HG03095 (cell line): ENCODE measurements around the gene SORCS3.
A peak's percentile ranks its signal among the peaks of the same experiment; 100 is the strongest.

Experiments used
- ATAC-seq: cut with Tn5 transposase; IDR thresholded peaks from one replicate; pipeline ENCODE4 v1.9.1; 2021; ENCODE audit warnings: moderate library complexity; ENCODE audit not compliant: unreplicated experiment

SORCS3 gene

GRCh38 chr10:104907521-104907920 is 266.4 kb downstream of the SORCS3 start:
- ATAC-seq: no peak

DNA sequence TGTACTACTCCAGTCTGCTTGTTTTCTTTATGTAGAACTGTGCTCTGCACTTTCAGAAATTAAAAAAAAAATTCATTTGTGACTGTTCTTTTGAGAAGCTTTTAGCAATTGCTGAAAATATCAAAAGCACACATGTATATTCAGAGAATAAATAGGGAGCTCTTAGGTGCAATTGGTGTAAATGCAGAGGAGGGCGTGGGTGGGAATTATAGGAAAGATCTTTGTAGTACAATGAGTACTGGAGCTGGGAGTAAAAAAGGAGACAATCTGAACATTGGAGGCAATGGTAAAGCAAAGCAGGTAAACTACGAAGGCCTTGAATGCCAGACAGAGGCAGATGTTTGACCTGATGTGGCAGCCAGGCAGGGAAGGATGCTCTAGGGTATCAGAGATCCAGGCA is 267.5 kb downstream of the SORCS3 start:
- ATAC-seq: no peak

DNA sequence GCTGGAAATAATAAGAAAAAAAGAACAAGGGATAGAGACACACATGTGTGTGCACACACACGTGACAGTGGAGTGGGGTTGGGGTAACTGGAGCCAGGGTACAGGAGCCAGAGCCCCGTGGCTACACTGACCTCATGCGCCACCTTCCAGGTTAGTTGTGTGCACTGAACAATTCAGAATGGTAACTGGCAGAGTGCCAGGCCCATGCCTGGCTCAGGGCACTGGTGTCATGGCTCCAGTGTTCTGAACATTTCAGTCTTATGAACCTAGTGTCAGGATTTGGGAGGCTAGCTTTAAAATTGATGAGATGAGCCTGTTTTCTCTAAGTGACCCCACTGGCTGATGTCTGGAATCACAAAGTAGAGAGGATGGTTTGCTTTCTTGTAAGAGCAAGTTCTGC is 269.6 kb downstream of the SORCS3 start:
- no peak for ATAC-seq

- no peak for ATAC-seq
Measured at GRCh38 chr10:104913390-104913789, 272.3 kb downstream of the SORCS3 start.

DNA sequence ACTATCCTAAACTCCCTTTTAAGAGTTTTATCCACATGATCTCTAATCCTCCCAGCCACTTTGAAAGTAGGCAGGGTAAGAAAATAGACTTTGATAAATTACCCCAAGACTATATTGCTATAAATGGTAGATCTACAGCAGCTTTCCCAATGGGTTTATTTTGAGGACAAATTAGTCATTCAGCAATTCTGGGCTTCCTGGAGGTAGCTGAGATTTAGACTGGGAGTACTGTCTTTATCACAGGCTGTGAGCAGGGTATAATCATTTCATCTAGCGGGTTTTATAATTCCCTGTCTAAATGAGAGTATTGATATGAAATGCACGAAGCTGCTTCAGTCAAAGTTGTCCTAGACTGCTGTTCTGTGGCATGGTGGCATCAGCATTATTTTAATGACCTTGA is 279.4 kb downstream of the SORCS3 start:
- no peak for ATAC-seq

- ATAC-seq: no peak
Measured at GRCh38 chr10:104921763-104922162, 280.7 kb downstream of the SORCS3 start.

DNA sequence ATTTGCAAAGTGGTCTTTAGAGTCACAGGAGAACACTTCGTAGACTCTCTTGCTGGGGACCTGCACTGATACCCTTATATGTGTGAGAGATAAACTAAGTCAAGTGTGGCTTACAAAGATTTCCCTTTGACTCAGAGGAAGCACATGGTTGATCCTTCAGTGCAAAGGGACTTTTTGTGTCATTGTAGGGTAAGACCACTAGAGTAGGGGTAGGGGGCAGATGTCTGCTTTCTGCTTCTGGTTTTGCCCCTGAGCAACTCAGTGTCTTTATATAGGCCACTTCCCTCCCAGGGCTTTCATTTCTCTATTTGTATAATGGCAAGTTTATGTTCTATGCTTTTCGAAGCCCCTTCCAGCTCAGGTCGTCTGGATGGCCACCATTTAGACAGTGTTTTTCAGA is 281.7 kb downstream of the SORCS3 start:
- ATAC-seq: peak; percentile 94

- ATAC-seq: no peak
Measured at GRCh38 chr10:104923501-104923900, 282.4 kb downstream of the SORCS3 start.

GRCh38 chr10:104924101-104924795 is 283.2 kb downstream of the SORCS3 start:
- ATAC-seq: no peak

DNA sequence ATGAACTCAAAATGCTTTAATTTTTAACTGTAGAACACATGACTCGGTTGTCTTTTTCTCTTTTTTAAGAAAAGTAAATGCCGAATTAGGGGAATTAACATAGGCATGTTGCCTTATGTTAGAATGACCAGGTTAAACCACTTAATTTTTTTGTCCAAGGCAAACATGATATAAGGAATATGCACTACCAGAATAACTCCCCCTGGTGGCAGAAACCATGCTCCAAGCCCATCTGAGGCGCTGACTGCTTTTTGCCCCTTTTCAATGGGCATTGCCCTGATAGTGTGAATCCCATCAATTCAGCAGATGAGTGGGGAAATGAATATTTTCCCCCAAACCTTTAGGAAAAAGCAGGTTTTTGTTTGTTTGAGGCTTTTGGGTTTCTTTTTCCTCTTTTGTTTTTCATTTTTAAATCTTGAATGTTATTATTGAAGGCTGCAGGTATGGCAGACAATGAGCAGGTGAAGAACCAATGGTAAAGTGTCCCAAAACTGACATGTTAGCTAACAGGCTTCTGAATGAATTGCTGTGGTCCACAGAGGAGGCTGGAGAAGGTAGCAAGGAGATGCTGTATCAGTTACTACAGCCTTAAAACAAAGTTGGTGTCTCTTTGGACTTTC is 284.3 kb downstream of the SORCS3 start:
- peak; percentile 46 for ATAC-seq

GRCh38 chr10:104928734-104929133 is 287.6 kb downstream of the SORCS3 start:
- ATAC-seq: no peak

DNA sequence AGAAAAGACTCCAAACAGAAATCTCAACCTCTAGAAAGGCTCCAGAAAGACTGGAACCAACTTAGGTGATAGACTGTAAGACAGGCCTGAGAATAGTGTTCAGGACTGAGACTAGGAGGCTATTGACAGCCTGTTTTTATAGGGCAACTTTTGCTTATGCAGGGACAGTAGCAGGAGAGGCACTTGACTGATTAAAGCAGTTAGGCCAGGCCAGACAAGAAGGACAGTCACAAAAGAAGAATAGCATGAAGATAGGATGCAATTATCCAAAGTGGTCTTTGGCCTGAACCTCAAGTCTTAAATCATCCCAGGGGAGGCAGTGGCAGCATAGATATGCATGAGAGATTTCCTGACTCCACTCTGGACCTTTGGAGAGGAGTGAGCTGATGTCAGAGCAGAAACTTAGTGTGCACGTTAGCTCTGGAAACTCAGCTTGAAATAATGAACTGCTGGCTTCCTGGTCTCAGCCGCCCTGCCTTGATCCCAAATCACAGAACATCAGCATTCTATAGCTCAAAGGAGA is 290.6 kb downstream of the SORCS3 start:
- ATAC-seq: no peak

DNA sequence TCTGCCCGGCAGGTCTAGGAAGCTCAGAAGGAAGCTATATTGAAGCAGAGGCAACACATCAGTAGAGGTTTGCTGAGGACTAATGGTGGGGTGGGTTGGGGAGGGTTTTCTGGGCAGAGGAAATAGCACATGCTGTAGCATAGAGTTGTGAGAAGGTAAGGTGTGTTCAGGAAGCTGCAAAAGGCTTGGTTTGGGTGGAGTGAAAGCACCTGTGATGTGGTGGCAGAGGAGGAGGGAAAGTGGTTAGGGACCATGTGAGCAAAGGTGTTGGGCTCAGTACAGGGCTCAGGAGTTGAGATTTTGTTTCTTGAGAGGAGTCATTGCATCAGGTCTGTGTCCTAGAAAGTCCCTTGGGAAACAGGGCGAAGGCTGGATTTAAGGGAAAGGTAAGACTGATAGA is 294.6 kb downstream of the SORCS3 start:
- no peak for ATAC-seq

GRCh38 chr10:104937567-104937966 is 296.5 kb downstream of the SORCS3 start:
- no peak for ATAC-seq

GRCh38 chr10:104938031-104938430 is 296.9 kb downstream of the SORCS3 start:
- ATAC-seq: no peak

- ATAC-seq: no peak
Measured at GRCh38 chr10:104941662-104942061, 300.6 kb downstream of the SORCS3 start.

GRCh38 chr10:104947314-104947713 is 306.2 kb downstream of the SORCS3 start:
- no peak for ATAC-seq

GRCh38 chr10:104957178-104957841 is 316.2 kb downstream of the SORCS3 start:
- ATAC-seq: no peak

- no peak for ATAC-seq
Measured at GRCh38 chr10:104966563-104967297, 325.6 kb downstream of the SORCS3 start.

DNA sequence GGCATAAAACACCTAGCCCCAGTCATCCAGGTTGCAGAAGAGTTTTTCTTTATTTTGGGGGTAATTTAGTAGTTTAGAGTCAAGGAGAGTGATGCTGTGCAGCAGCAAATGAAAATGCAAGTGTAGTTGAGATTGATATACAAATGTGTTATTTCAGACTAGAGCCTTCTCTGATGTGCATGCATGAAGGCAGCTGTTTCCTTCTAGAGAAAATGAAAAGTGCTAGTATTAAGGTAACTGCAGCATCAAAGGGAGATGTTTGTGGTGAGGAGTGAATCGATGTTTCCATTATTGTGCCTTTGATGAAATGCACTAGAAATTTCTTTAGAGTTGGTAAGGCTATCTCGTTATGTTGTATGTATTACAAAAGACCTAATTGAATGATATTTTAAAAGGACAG is 339.3 kb downstream of the SORCS3 start:
- ATAC-seq: no peak

DNA sequence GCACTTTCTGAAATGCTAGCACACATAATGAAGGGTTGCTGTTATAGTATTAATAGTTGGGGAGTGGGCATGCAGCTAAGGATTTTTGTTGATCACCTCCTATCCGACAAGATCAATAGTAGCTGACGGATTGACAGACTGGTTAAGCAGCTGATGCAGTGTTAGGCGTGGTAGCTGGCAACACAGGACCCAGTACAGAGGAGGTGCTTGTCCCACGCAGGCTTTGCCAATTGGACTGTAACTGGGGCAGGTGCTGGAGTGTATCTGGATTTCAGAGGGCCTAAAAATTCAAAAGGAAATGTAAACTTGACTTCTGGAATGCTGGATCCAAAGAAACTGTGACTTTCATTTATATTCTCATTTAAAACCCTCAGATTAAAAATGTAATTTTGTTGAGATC is 340.9 kb downstream of the SORCS3 start:
- ATAC-seq: no peak
